GM10847 (cell line): Measurements from ENCODE around the gene RUFY2.

Source experiments
- POLR2A ChIP-seq: IDR thresholded peaks from 2 replicates; pipeline ENCODE4 v1.6.1; 2011; ENCODE audit not compliant: insufficient read length; ENCODE audit errors: extremely low read depth

RUFY2 gene

DNA sequence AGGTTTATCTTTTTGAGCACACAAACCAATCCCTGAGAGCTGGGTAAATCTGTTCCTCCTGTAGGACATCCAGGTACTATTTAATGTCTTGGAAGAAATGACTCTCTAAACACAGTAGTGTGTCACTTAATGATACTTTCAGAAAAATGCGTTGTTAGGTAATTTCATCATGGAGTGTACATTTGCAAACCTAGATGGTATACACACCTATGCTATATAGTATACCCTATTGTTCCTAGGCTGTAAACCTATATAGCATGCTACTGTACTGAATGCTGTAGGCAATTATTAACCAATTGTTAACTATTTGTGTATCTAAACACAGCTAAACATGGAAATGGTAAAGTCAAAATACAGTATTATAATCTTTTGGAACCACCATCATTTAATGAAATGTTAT lies 10.1 kb downstream of the RUFY2 start:
- no peak for TF ChIP-seq POLR2A

DNA sequence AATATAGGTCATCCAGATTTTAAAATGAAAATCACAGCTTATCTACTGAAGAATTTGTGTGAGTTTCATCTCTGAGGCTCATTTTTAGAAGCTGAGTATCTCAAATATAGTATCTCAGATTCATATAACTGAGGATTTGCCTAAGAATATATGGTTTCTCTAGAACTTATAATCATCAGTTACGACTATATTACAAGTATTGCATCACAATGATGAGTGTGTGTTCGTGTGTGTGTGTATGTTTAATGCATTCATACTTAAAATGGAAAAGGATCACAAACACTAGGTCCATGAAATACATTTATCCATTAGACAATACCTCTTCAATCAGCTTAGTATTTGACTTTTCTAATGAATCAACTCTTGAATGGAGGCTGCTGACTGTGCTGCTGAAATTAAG lies 21.3 kb downstream of the RUFY2 start:
- TF ChIP-seq POLR2A = no peak

DNA sequence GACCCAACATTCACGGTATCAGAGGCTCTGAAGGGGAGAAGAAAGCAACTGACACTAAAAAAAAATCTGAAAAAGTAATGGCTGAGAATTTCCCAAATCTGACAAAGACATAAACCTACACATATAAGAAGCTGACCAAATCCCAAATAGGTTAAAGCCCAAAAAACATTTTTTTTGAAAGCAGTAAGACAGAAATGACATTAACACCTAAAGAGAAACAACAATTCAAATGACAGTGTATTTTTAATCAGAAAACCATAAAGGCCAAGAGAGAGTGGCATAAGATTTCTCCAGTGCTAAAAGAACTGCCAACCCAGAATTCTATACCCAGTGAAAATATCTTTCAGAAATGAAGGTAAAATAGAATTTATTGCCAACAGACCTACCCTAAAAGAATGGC lies 35.5 kb downstream of the RUFY2 start:
- TF ChIP-seq POLR2A = no peak

DNA sequence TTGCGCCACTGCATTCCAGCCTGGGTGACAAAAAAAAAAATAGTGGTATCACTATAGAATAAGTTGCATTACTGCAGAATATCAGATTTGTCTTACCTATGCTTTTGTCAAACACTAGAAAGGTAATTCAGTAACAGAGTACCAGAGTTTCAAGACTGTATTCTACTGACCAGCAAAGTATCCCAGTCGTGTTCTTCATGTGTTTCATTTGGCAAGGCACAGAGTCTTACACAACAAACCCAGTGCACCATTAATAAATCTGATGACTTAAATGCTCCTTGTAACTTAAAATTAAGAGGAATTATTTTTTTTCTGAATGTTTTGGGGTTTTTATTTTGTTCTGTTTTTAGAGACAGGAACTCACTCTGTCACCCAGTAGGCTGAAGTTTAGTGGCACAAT lies 40.0 kb downstream of the RUFY2 start:
- no peak for TF ChIP-seq POLR2A

DNA sequence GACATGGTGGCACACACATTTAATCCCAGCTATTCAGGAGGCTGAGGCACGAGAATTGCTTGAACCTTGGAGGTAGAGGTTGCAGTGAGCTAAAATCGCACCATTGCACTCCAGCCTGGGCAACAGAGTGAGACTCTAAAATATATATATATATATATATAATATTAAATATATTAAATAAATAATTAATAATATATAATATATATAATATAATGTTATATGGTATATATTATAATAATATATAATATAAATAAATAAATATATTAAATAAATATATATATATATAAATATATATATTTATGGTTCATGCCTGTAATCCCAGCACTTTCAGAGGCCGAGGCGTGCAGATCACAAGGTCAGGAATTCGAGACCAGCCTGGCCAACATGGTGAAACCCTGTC lies 40.5 kb downstream of the RUFY2 start:
- TF ChIP-seq POLR2A = no peak

DNA sequence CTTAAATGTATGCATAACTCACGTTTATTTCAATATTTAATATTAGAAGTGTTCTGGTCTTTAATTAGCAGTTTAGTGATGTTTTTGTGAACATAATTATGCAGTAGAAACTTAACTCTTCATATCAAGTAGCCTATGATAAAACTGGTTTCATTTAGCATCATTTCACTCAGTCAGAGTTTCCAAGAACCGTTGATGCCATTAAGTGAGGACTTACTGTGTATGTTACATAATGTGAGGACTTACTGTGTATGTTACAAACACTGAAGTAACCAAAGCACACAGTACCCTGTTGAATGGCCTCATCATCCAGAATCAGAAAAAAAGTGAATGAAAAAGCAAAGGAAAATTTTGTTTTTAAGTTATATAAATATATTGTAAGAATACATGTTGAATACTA lies 41.5 kb downstream of the RUFY2 start:
- TF ChIP-seq POLR2A = no peak

DNA sequence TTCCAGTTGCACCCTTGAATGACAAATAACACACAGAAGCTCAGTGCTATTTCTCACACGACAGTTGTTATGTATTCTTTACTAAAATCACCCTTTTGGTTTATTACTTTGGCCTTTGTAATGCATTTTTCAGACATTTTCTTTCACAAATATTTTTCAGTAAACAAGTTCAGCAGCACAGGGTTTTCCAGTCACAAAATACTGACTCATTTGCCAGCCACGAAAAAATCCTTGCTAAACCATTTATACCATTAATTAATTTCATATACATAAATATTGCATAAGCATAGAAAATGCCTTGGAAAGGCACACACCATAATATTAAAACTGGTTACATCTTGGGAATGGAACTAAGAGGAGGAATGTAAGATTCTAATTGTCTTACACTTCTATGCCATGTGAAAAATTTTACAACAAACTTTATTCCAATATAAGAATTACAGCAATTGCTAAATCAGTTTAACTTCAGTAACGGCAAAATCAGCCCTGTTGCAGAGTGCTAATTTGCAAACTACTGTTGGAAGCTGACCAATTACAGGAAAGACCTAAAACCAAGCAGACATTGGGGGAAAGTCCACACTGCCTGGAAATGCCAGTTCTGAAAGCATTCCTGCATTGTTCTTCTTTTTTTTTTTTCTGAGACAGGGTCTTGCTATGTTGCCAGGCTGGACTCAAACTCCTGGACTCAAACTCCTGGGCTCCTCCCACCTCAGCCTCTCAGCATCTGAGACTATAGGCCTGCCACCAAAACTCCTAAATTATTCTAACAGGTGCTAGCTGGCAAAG lies 42.8 kb downstream of the RUFY2 start:
- no peak for TF ChIP-seq POLR2A

DNA sequence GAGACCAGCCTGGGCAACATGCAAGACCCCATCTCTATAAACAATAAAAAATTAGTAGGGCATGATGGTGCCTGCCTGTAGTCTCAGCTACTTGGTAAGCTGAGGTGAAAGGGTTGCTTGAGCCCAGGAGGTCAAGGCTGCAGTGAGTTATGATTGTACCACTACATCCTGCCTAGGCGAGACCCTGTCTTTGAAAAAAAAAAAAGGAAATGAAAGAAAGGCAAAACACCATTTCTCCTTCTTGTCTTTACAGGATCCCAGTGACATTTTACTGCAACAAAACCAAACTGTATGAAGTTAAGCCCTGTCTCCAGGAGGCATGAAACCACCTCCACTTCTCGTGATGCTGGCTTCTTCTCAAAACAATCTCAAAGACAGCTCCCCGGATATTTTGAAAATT lies 44.5 kb downstream of the RUFY2 start:
- no peak for TF ChIP-seq POLR2A

DNA sequence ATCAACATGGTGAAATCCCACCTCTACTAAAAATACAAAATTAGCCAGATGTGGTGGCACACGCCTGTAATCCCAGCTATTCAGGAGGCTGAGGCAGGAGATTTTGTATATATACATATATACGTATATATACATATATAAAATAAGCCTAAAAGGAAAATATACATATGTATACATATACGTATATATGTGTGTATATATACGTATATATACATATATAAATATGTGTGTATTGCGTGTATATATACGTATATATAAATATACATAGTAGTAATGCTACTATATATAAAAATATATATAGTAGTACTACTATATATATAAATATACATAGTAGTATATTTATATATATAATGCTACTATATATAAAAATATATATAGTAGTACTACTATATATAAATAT lies 47.9 kb downstream of the RUFY2 start:
- no peak for TF ChIP-seq POLR2A

DNA sequence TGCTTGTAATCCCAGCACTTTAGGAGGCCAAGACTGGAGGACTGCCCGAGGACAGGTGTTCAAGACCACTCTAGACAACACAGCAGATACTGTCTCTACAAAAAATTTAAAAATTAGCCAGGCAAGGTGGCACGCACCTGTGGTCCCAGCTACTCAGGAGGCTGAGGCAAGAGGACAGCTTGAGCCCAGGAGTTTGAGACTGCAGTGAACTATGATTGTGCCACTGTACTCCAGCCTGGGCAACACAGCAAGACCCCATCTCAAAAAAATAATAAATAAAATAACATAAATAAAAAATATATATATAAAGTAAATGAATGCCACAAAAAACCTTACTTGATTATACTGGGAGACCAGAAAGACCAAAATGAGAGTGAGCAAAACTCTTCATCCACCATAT lies 53.5 kb downstream of the RUFY2 start:
- no peak for TF ChIP-seq POLR2A

DNA sequence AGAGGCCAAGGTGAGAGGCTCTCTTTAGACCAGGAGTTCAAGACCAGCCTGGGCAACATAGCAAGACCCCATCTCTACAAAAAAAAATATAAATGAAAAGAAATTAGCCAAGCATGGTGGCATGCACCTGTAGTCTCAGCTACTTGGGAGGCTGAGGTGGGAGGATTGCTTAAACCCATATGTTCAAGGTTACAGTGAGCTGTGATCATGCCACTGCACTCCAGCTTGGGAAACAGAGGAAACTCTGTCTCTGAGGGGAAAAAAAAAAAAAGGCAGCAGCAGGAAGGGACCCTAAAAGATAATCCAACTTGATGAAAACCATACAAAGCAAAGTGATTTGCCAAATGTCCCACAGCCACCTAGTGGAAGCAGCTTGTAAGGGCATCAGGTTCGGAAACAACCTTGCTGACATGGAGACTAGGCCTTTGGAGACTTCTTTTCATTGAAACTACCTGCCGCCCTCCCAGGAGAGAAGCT lies 58.8 kb downstream of the RUFY2 start:
- TF ChIP-seq POLR2A = no peak

DNA sequence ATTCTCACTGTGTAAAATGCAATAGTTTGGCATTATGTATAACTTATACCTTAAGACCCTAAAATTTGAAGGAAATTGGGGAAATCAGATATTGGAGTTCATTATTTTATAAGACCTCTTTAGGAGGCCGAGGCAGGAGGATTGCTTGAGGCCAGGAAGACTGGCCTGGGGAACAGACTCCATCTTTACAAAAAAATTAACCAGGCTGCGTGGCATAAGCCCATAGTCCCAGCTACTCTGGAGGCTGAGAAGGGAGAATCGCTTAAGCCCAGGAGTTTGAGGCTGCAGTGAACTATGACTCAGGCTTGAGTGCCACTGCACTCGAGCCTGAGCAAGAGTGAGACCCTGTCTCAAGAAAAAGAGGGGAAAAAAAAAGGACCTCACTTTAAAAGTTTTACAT lies 60.3 kb downstream of the RUFY2 start:
- no peak for TF ChIP-seq POLR2A

DNA sequence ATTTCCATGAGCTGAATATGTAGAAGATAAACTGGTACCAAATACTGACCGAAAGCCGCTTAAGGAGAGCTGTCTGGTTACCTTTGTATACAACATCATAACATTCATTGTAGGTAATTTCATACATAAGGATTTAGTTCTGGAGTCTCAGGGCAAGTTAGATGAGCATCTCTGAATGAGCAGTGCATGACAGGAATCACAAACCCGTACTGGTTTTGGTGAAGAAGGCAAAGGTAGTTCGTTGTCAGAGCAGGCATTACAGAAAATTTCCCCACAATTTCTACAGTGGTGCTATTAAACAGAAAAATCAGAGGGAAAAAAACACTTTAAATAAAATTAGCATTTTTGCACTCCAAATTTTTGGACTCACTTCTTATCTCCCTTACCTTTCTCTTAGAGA lies 61.5 kb downstream of the RUFY2 start:
- no peak for TF ChIP-seq POLR2A

DNA sequence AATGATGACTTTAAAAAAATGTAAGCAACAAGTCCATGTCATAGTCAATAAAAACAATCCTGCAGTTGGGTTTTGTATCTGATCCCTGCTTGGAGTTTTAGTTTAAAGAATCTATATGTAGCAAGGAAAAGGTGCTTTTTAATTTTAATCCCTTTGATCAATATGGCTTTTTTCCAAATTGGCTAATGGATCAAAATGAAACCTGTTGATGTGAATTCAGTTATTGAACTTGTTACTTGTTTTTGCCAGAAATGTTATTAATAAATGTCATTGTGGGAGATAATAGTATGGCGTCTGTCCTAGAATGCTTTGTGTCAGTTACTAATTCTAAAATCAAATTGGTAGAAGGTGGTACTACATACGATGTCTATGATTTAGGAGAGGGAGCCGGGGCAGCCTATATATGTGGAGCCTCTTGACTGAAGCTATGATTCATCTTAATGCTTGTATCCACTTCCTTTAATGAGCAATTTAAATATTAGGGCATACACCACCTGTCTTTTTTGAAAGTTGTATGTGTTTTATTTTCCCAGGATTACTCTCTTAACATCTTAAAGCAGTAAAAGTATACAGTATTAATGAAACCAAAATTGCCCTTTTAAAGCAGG lies 64.1 kb downstream of the RUFY2 start:
- no peak for TF ChIP-seq POLR2A

DNA sequence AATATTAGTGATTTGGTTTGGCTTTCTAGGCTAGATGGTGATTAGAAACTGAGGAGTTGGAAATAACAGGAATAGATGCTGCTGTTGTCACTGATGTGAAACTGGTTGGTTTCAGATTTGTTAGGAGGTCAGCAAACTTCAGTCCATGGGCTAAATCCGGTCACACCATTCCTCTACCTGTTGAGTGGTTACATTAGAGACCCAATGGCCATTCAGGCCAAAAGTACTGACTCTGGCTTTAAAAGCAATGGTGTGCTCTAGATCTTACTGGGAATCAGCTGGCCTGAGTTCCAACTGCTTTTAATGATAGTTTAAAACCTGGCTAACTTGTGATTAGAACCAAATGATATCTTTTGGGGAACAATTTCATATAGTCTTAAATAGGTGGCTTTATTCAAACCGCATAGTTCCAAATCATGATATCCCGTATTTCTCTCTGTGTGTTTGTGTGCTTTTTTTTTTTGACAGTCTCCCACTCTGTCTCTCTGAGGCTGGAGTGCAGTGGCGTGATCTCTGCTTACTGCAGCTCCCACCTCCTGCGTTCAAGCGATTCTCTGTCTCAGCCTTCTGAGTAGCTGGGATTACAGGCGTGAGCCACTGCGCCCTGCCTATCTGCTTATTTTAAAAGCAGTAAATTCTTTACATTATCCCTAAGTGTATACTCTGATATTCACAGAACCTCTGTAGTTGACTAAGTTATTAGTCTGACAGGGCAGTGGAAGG lies 66.6 kb downstream of the RUFY2 start:
- no peak for TF ChIP-seq POLR2A

DNA sequence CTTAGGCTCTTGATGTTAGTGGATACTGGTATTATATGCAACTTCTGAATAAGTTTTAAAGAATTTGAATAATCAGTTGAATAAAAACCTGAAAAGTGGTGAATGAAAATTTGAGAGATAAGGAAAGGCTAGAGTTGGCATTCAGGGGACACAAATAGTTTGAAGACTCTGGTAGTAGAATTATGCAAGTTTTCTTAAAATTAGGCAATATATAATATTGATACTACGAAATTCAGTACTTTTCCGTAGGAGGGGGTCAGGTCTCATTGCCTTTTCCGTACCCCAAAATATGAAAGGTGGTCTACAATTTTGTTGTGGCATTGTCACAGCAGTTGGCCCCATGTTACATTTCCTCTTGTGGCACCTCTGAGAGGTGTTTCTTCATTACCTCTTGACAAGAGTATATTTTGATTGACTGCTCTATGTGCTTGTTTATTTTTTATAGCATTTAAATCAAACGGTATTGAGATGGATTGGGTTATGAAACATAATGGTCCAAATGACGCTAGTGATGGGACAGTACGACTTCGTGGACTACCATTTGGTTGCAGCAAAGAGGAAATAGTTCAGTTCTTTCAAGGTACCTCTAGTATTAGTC lies 70.2 kb downstream of the RUFY2 start:
- TF ChIP-seq POLR2A = no peak

DNA sequence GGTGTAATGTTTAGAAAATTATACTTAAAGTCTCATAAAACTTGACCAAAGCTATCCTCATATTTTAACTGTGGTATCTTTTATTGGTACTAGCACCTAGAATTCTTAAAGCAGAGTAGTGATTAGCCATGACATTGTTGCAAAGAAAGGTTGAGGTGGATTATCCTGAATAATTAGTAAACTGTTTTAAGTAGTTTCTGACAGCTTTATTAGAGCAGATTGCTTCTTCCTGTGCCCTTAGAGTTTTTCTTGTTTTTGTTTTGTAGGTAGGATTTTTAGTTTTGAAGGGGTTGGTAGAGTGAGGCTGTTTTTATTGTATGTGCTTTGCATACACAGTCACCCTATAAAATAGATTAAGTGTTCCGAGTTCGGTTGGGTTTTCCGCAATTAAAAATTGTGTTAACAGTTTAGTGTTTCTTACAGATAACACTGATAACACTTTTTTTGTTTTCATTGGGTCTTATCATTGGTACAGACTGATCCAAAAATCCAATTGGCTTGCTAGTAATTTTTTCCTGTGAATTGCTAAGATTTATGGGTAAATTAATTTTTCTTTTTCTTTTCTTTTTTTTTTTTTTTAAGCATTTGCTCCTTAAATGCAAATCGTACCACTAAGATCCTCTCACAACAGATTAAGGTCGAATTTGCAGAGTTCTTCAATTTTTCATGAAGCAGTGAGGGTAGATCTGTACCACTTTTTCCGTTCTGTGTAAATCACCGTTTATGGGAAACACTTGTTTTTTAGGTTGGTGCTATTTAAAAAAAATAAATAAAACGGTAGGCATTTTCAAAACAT lies 72.2 kb downstream of the RUFY2 start:
- TF ChIP-seq POLR2A = no peak
